ENCODE data around the gene FAU.

DNA sequence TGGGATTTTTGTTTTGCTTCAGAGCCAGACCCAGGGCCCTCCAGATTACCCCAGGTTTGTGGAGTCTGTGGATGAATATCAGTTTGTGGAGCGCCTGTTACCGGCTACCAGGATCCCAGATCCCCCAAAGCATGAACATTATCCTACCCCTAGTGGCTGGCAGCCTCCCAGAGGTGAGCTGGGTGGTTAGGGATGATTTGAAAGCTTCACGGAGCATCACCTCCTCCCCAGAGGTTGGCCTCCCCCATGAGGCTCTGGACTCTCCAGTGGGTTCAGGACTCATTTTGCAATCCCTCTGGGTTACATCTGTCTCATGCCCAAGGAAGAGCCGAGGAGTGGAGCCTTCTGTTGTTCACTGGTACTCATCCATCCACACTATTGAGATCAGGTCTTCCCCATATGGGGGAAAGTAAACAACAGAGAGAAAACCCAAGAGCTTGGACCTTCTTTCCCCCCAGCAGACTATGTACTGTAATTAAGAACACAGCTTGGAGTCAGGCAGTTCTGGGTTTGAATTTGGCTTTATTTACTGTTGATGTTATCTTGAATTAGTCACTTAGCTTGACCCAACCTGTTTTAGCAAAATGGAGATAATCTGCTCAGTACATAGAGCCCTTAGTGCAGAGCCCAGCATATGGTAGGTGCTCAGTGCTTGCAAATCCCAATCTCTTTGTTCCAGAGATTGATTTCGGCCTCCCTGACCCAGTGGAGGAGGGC, 2.7 kb upstream of the FAU start:
- TF ChIP-seq, protein P1, sequence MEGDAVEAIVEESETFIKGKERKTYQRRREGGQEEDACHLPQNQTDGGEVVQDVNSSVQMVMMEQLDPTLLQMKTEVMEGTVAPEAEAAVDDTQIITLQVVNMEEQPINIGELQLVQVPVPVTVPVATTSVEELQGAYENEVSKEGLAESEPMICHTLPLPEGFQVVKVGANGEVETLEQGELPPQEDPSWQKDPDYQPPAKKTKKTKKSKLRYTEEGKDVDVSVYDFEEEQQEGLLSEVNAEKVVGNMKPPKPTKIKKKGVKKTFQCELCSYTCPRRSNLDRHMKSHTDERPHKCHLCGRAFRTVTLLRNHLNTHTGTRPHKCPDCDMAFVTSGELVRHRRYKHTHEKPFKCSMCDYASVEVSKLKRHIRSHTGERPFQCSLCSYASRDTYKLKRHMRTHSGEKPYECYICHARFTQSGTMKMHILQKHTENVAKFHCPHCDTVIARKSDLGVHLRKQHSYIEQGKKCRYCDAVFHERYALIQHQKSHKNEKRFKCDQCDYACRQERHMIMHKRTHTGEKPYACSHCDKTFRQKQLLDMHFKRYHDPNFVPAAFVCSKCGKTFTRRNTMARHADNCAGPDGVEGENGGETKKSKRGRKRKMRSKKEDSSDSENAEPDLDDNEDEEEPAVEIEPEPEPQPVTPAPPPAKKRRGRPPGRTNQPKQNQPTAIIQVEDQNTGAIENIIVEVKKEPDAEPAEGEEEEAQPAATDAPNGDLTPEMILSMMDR (CRISPR knock-in tag; IDR thresholded peaks at IDR 0.05): no peak
- TF ChIP-seq TCF7 (IDR thresholded peaks at IDR 0.05; ENCODE audit: low read depth): no peak
- no peak for TF ChIP-seq HNRNPH1 (optimal IDR thresholded peaks at IDR 0.05; ENCODE audit: low read depth, low read length)
- TF ChIP-seq MLLT10 (CRISPR knock-in tag; IDR thresholded peaks at IDR 0.05): no peak
- TF ChIP-seq, protein P2, sequence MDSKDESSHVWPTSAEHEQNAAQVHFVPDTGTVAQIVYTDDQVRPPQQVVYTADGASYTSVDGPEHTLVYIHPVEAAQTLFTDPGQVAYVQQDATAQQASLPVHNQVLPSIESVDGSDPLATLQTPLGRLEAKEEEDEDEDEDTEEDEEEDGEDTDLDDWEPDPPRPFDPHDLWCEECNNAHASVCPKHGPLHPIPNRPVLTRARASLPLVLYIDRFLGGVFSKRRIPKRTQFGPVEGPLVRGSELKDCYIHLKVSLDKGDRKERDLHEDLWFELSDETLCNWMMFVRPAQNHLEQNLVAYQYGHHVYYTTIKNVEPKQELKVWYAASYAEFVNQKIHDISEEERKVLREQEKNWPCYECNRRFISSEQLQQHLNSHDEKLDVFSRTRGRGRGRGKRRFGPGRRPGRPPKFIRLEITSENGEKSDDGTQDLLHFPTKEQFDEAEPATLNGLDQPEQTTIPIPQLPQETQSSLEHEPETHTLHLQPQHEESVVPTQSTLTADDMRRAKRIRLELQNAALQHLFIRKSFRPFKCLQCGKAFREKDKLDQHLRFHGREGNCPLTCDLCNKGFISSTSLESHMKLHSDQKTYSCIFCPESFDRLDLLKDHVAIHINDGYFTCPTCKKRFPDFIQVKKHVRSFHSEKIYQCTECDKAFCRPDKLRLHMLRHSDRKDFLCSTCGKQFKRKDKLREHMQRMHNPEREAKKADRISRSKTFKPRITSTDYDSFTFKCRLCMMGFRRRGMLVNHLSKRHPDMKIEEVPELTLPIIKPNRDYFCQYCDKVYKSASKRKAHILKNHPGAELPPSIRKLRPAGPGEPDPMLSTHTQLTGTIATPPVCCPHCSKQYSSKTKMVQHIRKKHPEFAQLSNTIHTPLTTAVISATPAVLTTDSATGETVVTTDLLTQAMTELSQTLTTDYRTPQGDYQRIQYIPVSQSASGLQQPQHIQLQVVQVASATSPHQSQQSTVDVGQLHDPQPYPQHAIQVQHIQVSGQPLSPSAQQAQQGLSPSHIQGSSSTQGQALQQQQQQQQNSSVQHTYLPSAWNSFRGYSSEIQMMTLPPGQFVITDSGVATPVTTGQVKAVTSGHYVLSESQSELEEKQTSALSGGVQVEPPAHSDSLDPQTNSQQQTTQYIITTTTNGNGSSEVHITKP (CRISPR knock-in tag; IDR thresholded peaks at IDR 0.05; ENCODE audit: low read depth): no peak
- TF ChIP-seq, protein P3, sequence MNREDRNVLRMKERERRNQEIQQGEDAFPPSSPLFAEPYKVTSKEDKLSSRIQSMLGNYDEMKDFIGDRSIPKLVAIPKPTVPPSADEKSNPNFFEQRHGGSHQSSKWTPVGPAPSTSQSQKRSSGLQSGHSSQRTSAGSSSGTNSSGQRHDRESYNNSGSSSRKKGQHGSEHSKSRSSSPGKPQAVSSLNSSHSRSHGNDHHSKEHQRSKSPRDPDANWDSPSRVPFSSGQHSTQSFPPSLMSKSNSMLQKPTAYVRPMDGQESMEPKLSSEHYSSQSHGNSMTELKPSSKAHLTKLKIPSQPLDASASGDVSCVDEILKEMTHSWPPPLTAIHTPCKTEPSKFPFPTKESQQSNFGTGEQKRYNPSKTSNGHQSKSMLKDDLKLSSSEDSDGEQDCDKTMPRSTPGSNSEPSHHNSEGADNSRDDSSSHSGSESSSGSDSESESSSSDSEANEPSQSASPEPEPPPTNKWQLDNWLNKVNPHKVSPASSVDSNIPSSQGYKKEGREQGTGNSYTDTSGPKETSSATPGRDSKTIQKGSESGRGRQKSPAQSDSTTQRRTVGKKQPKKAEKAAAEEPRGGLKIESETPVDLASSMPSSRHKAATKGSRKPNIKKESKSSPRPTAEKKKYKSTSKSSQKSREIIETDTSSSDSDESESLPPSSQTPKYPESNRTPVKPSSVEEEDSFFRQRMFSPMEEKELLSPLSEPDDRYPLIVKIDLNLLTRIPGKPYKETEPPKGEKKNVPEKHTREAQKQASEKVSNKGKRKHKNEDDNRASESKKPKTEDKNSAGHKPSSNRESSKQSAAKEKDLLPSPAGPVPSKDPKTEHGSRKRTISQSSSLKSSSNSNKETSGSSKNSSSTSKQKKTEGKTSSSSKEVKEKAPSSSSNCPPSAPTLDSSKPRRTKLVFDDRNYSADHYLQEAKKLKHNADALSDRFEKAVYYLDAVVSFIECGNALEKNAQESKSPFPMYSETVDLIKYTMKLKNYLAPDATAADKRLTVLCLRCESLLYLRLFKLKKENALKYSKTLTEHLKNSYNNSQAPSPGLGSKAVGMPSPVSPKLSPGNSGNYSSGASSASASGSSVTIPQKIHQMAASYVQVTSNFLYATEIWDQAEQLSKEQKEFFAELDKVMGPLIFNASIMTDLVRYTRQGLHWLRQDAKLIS (CRISPR knock-in tag; IDR thresholded peaks at IDR 0.05): no peak
- TF ChIP-seq FOXK1 (CRISPR knock-in tag; IDR thresholded peaks at IDR 0.05; ENCODE audit: borderline replicate concordance, low read depth): no peak
- TF ChIP-seq, protein P4, sequence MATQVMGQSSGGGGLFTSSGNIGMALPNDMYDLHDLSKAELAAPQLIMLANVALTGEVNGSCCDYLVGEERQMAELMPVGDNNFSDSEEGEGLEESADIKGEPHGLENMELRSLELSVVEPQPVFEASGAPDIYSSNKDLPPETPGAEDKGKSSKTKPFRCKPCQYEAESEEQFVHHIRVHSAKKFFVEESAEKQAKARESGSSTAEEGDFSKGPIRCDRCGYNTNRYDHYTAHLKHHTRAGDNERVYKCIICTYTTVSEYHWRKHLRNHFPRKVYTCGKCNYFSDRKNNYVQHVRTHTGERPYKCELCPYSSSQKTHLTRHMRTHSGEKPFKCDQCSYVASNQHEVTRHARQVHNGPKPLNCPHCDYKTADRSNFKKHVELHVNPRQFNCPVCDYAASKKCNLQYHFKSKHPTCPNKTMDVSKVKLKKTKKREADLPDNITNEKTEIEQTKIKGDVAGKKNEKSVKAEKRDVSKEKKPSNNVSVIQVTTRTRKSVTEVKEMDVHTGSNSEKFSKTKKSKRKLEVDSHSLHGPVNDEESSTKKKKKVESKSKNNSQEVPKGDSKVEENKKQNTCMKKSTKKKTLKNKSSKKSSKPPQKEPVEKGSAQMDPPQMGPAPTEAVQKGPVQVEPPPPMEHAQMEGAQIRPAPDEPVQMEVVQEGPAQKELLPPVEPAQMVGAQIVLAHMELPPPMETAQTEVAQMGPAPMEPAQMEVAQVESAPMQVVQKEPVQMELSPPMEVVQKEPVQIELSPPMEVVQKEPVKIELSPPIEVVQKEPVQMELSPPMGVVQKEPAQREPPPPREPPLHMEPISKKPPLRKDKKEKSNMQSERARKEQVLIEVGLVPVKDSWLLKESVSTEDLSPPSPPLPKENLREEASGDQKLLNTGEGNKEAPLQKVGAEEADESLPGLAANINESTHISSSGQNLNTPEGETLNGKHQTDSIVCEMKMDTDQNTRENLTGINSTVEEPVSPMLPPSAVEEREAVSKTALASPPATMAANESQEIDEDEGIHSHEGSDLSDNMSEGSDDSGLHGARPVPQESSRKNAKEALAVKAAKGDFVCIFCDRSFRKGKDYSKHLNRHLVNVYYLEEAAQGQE (IDR thresholded peaks at IDR 0.05; ENCODE audit: borderline replicate concordance in 1 of 2, low read depth in 1 of 2, low read length in 2 of 2): no peak
- TF ChIP-seq, protein P5, sequence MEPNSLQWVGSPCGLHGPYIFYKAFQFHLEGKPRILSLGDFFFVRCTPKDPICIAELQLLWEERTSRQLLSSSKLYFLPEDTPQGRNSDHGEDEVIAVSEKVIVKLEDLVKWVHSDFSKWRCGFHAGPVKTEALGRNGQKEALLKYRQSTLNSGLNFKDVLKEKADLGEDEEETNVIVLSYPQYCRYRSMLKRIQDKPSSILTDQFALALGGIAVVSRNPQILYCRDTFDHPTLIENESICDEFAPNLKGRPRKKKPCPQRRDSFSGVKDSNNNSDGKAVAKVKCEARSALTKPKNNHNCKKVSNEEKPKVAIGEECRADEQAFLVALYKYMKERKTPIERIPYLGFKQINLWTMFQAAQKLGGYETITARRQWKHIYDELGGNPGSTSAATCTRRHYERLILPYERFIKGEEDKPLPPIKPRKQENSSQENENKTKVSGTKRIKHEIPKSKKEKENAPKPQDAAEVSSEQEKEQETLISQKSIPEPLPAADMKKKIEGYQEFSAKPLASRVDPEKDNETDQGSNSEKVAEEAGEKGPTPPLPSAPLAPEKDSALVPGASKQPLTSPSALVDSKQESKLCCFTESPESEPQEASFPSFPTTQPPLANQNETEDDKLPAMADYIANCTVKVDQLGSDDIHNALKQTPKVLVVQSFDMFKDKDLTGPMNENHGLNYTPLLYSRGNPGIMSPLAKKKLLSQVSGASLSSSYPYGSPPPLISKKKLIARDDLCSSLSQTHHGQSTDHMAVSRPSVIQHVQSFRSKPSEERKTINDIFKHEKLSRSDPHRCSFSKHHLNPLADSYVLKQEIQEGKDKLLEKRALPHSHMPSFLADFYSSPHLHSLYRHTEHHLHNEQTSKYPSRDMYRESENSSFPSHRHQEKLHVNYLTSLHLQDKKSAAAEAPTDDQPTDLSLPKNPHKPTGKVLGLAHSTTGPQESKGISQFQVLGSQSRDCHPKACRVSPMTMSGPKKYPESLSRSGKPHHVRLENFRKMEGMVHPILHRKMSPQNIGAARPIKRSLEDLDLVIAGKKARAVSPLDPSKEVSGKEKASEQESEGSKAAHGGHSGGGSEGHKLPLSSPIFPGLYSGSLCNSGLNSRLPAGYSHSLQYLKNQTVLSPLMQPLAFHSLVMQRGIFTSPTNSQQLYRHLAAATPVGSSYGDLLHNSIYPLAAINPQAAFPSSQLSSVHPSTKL (CRISPR knock-in tag; IDR thresholded peaks at IDR 0.05): no peak
- no peak for TF ChIP-seq DPF2 (CRISPR knock-in tag; IDR thresholded peaks at IDR 0.05; ENCODE audit: borderline replicate concordance, low read depth)
- TF ChIP-seq ZFP36 (IDR thresholded peaks at IDR 0.05; ENCODE audit: borderline replicate concordance, low read depth, low read length, partially characterized antibody): no peak
- TF ChIP-seq ARHGAP35 (CRISPR knock-in tag; IDR thresholded peaks at IDR 0.05; ENCODE audit: borderline replicate concordance): no peak
- no peak for TF ChIP-seq ZBTB1 (CRISPR knock-in tag; IDR thresholded peaks at IDR 0.05; ENCODE audit: borderline replicate concordance)

Measured in HepG2 (cell line).